ENCODE results near the gene ABCB4. TPM values are rescaled to one million over a fixed set of nuclear protein-coding genes. Genes with fewer than 3 reads are reported as not detected.
A peak's percentile ranks its signal among the peaks of the same experiment; 100 is the strongest.

ABCB4 gene
- total RNA-seq (1 to 10 TPM in 1 of 5 experiments, under 1 TPM in 3, not detected in 1; 0.27 to 1.5 (median 0.71) TPM), polyA plus RNA-seq (not detected), total RNA-seq (not detected)

DNA sequence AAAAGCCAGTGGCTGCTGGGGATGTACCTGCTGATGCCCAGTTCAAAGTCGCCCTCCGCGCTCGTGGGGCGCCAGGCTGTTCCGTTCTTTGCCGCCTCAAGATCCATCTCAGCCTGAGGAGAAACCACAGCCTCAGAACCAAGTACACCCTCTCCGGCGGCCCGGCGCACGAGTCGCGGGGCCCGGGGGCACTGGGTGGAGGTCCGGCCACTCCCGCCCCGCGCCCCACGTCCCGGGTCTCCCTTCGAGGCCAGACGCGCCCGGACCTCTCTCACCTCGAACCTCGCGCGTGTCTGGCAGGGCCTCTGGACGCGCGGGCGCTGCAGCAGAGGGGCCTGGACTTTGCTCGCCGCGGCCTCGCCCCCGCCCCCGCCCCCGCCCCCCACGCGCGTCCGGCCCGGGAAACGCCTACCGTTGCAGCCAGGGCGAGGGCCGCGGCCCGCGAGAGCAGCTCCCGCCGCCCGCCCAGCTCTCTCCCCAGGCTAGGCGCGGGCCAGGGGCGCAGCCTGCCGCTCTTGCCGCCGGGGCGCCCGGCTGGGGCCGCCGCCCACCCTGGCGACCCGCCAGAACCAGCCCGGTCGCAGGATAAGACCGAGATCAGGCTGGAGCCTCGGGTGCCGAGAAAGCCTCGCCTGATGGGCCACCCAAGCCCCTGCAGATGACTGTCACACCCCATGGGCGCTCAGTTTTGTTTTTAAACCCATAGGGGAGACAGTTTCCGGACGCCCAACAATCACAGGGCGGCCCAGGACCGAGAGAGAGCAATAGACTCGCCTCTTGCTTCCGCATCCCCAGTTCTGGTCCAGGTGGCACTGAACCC lies at the start of gene ABCB4:
Gene ABCB4, minus strand, starts transcription at position 322 of the 820 bp plus-strand sequence. Its CDS starts 215 bp downstream, at position 107.
- H3K4me3 ChIP-seq (ENCODE audit: low read length), result no peak within 1 kb of the TSS
- no peak within 1 kb of the TSS for H3K27ac ChIP-seq (ENCODE audit: low read depth, low read length)

DNA sequence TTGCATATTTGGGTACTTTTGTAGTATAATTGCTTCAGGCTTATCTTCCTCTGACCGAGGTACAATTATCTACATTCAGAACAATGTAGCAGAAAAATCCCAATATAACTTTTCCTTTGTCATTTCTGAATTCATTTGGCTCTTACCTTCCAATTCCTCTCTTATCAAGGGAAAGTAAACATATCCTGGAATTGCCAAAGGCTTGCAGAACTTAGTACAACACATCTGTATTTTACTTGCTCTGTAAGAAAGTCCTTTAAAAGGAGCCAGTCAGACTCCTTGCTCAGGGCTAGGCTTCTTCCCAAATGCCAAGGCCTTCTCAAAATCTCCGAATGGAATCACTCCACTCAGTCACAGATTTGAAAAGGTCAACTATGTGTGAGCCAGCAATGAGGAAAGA lies 43.3 kb upstream of the ABCB4 start:
- H3K4me3 ChIP-seq (ENCODE audit: low read length), result no peak overlapping the region
- no peaks in the 10 kb centered on the region for H3K9me3 ChIP-seq (ENCODE audit: control insufficient read depth in 2 of 3, low read length in 3 of 3)
- H3K27ac ChIP-seq (ENCODE audit: low read depth, low read length), result no peak overlapping the region
- intact Hi-C loops (cut with micrococcal nuclease), result no loop called here
- H3K27me3 Mint-ChIP-seq, result no peaks in the 10 kb centered on the region
- no peak overlapping the region for H3K4me3 Mint-ChIP-seq
- H3K4me1 Mint-ChIP-seq, result no peaks in the 10 kb centered on the region
- H3K4me1 ChIP-seq (ENCODE audit: control insufficient read depth in 2 of 2, insufficient read depth in 2 of 2, low read length in 2 of 2), result no peaks in the 10 kb centered on the region
- ChIA-PET CTCF (interaction anchor here (0.6 kb wide), 1 partner anchor 16 kb away, joined by 3 read pairs; no protein-coding TSS in a partner anchor), POLR2A (no interaction called here)
- ATAC-seq (no peak), DNase-seq (no peak)
- H3K9me3 Mint-ChIP-seq, result peaks cover 0 to 2% (median 0%) of the 10 kb centered on the region in 11 donors
- peaks cover 0 to 33% (median 16%) of the 10 kb centered on the region in 5 donors for H3K36me3 Mint-ChIP-seq
- H3K27ac Mint-ChIP-seq, result no peak overlapping the region
- no peaks in the 10 kb centered on the region for H3K27me3 ChIP-seq (ENCODE audit: control insufficient read depth in 2 of 2, insufficient read depth in 2 of 2, low read length in 2 of 2)
- H3K36me3 ChIP-seq (ENCODE audit: control insufficient read depth in 2 of 3, insufficient read depth in 3 of 3, low read length in 3 of 3), result peaks cover 0 to 8% (median 0%) of the 10 kb centered on the region in 3 experiments

More for the DNA sequence above, at the start of gene ABCB4:
- H3K4me1 ChIP-seq (ENCODE audit: control insufficient read depth in 2 of 2, insufficient read depth in 2 of 2, low read length in 2 of 2), result no peaks in the 10 kb centered on the region
- H3K9me3 Mint-ChIP-seq, result peaks cover 0 to 3% (median 0%) of the 10 kb centered on the region in 11 donors
- intact Hi-C loops (cut with micrococcal nuclease), result no loop called here
- no peaks in the 10 kb centered on the region for H3K27me3 ChIP-seq (ENCODE audit: control insufficient read depth in 2 of 2, insufficient read depth in 2 of 2, low read length in 2 of 2)
- peaks cover 0 to 20% (median 13%) of the 10 kb centered on the region in 7 donors for H3K4me1 Mint-ChIP-seq
- H3K36me3 Mint-ChIP-seq, result no peaks in the 10 kb centered on the region
- DNase-seq, result no peak
- peak; percentile 28 for ATAC-seq
- no peak within 1 kb of the TSS for H3K27ac Mint-ChIP-seq
- no peaks in the 10 kb centered on the region for H3K9me3 ChIP-seq (ENCODE audit: control insufficient read depth in 2 of 3, low read length in 3 of 3)
- POLR2A ChIA-PET, result no interaction called here
- CTCF ChIA-PET, result no interaction called here
- peak within 1 kb of the TSS; percentile 26 to 75 (median 58) for H3K4me3 Mint-ChIP-seq
- no peaks in the 10 kb centered on the region for H3K36me3 ChIP-seq (ENCODE audit: control insufficient read depth in 2 of 3, insufficient read depth in 3 of 3, low read length in 3 of 3)
- peaks cover 25 to 47% (median 37%) of the 10 kb centered on the region in 5 donors for H3K27me3 Mint-ChIP-seq

DNA sequence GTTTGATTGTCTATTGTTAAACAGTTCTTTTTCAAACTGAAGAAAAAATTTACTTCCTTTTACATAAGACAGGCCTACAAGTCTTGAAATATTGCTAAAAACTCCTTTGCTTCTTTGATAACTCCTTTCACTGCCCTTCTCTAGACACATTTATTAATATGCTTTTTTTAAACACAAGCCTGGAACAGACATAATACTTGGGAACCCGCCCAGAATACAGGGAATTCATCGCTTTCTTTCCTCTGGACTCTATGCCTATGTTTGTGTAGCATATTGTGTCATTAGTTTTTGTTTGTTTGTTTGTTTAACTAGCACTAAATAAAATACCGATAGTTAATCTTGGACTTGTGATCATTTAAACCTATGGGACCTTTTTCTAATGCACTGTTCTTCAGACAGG lies 42.4 kb upstream of the ABCB4 start:
- POLR2A ChIA-PET, result no interaction called here
- peaks cover 0 to 8% (median 0%) of the 10 kb centered on the region in 3 experiments for H3K36me3 ChIP-seq (ENCODE audit: control insufficient read depth in 2 of 3, insufficient read depth in 3 of 3, low read length in 3 of 3)

DNA sequence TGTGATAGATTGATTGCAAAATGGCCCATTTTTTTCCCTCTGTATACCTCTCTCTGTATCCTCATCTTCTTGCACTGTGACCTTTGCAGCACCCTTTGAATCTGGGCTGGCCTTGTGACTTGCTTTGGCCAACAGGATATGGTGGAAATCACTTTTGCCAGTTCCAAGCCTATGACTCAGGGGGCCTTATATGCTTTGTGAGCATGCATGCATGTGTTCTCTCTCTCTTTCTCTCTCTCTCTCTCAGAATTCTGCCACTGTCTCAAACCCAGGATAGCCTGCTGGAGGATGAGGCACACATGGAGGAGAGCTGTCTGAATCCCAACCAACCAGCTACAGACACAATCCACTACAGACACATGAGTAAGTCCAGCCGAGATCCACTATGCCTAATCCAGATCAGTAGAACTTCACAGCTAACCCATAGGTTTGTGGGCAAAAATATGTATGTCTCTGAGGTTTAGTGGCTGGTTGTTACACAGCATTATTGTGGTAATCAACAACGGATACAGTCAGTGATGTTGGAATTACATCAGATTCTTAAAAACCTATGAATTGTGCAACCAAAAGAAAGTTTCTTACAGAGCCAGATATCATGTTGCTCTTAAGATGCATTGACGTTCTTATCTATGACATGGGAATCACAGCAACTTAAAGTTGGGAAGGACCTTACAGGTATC lies 41.8 kb upstream of the ABCB4 start:
- Mint-ChIP-seq H3K27ac (no peak overlapping the region), H3K4me3 (no peak overlapping the region), H3K9me3 (no peaks in the 10 kb centered on the region), H3K36me3 (peaks cover 0 to 36% (median 16%) of the 10 kb centered on the region in 5 donors), H3K4me1 (no peaks in the 10 kb centered on the region), H3K27me3 (no peaks in the 10 kb centered on the region)
- no peak for DNase-seq
- intact Hi-C loops (cut with micrococcal nuclease), result no loop called here
- POLR2A ChIA-PET, result no interaction called here
- CTCF ChIA-PET, result no interaction called here
- Histone ChIP-seq H3K4me3 (ENCODE audit: low read length) (no peak overlapping the region), H3K27ac (ENCODE audit: low read depth, low read length) (no peak overlapping the region), H3K27me3 (ENCODE audit: control insufficient read depth in 2 of 2, insufficient read depth in 2 of 2, low read length in 2 of 2) (no peaks in the 10 kb centered on the region), H3K36me3 (ENCODE audit: control insufficient read depth in 2 of 3, insufficient read depth in 3 of 3, low read length in 3 of 3) (peaks cover 0 to 8% (median 0%) of the 10 kb centered on the region in 3 experiments), H3K4me1 (ENCODE audit: control insufficient read depth in 2 of 2, insufficient read depth in 2 of 2, low read length in 2 of 2) (no peaks in the 10 kb centered on the region), H3K9me3 (ENCODE audit: control insufficient read depth in 2 of 3, low read length in 3 of 3) (no peaks in the 10 kb centered on the region)
- peak; percentile 12 for ATAC-seq

More for the DNA sequence above, 42.4 kb upstream of the ABCB4 start:
- H3K4me1 Mint-ChIP-seq, result no peaks in the 10 kb centered on the region
- Histone ChIP-seq H3K9me3 (ENCODE audit: control insufficient read depth in 2 of 3, low read length in 3 of 3) (no peaks in the 10 kb centered on the region), H3K4me1 (ENCODE audit: control insufficient read depth in 2 of 2, insufficient read depth in 2 of 2, low read length in 2 of 2) (no peaks in the 10 kb centered on the region), H3K27me3 (ENCODE audit: control insufficient read depth in 2 of 2, insufficient read depth in 2 of 2, low read length in 2 of 2) (no peaks in the 10 kb centered on the region), H3K4me3 (ENCODE audit: low read length) (no peak overlapping the region), H3K27ac (ENCODE audit: low read depth, low read length) (no peak overlapping the region)
- peaks cover 0 to 36% (median 16%) of the 10 kb centered on the region in 5 donors for H3K36me3 Mint-ChIP-seq
- H3K27ac Mint-ChIP-seq, result no peak overlapping the region
- H3K4me3 Mint-ChIP-seq, result no peak overlapping the region
- no peaks in the 10 kb centered on the region for H3K27me3 Mint-ChIP-seq
- no peak for ATAC-seq
- CTCF ChIA-PET, result interaction anchor here (0.6 kb wide), 1 partner anchor 16 kb away, joined by 3 read pairs; no protein-coding TSS in a partner anchor
- H3K9me3 Mint-ChIP-seq, result no peaks in the 10 kb centered on the region
- DNase-seq, result no peak
- intact Hi-C loops (cut with micrococcal nuclease), result no loop called here

DNA sequence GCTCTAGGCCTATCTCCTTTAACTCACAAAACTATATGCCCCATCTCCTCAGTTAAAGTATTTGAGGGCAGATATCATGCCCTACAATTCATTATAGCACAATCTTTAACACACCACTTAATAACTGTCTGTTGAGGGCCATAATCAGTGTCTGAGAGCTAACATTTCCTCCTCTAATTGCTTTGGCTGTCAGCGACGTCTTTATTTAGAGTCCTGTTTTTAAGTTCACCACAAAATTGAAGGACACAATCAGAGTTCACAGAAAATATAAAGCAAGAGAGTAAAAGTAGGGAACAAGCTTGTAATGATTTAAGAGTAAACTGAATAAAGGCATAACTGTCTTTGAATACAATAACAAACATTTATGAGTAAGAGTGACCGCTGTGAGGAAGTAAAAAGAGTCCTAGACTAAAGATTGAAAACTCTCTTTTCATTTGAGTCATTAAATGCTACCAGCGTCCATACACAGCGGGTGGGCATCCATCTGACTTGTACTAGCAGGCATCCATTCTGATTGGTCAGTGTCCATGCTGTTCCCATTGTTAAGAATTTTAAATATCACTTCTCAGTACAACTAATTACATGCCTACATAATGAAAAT lies 38.4 kb upstream of the ABCB4 start:
- ChIA-PET POLR2A (no interaction called here), CTCF (no interaction called here)
- Histone ChIP-seq H3K4me1 (ENCODE audit: control insufficient read depth in 2 of 2, insufficient read depth in 2 of 2, low read length in 2 of 2) (no peaks in the 10 kb centered on the region), H3K36me3 (ENCODE audit: control insufficient read depth in 2 of 3, insufficient read depth in 3 of 3, low read length in 3 of 3) (peaks cover 0 to 13% (median 0%) of the 10 kb centered on the region in 3 experiments), H3K27ac (ENCODE audit: low read depth, low read length) (no peak overlapping the region), H3K9me3 (ENCODE audit: control insufficient read depth in 2 of 3, low read length in 3 of 3) (no peaks in the 10 kb centered on the region), H3K27me3 (ENCODE audit: control insufficient read depth in 2 of 2, insufficient read depth in 2 of 2, low read length in 2 of 2) (no peaks in the 10 kb centered on the region), H3K4me3 (ENCODE audit: low read length) (no peak overlapping the region)
- no peaks in the 10 kb centered on the region for H3K9me3 Mint-ChIP-seq
- intact Hi-C loops (cut with micrococcal nuclease), result no loop called here
- H3K36me3 Mint-ChIP-seq, result peaks cover 0 to 28% (median 7%) of the 10 kb centered on the region in 5 donors
- H3K4me1 Mint-ChIP-seq, result peaks cover 0 to 10% (median 0%) of the 10 kb centered on the region in 7 donors
- no peak for DNase-seq
- no peak overlapping the region for H3K4me3 Mint-ChIP-seq
- no peaks in the 10 kb centered on the region for H3K27me3 Mint-ChIP-seq
- H3K27ac Mint-ChIP-seq, result no peak overlapping the region
- ATAC-seq, result no peak

DNA sequence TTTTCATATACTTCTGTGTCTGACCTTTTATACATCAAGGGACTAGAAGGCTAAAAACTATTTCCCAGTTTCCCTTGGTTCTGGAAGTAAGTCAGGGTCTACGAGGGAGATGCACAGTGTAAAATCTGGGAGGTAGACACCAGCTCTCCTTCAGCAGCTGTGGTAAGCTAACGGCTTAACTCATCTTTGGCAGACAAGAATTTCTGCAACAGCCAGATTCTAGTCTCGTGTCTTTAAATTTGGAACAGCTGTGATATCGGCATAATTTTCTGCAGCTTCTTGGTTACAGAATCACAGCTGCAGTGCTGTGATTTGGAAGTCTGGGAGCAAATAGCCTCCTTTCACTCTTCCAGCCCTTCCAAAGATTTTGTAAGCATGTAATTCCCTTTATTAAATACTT lies 37.4 kb upstream of the ABCB4 start:
- peaks cover 0 to 10% (median 0%) of the 10 kb centered on the region in 7 donors for H3K4me1 Mint-ChIP-seq
- H3K36me3 Mint-ChIP-seq, result peaks cover 0 to 24% (median 7%) of the 10 kb centered on the region in 5 donors
- ChIA-PET CTCF (no interaction called here), POLR2A (no interaction called here)
- DNase-seq (no peak), ATAC-seq (no peak)
- H3K4me1 ChIP-seq (ENCODE audit: control insufficient read depth in 2 of 2, insufficient read depth in 2 of 2, low read length in 2 of 2), result no peaks in the 10 kb centered on the region
- intact Hi-C loops (cut with micrococcal nuclease), result no loop called here
- no peak overlapping the region for H3K4me3 Mint-ChIP-seq
- H3K27me3 Mint-ChIP-seq, result no peaks in the 10 kb centered on the region
- peaks cover 0 to 13% (median 0%) of the 10 kb centered on the region in 3 experiments for H3K36me3 ChIP-seq (ENCODE audit: control insufficient read depth in 2 of 3, insufficient read depth in 3 of 3, low read length in 3 of 3)
- no peak overlapping the region for H3K27ac ChIP-seq (ENCODE audit: low read depth, low read length)
- H3K27me3 ChIP-seq (ENCODE audit: control insufficient read depth in 2 of 2, insufficient read depth in 2 of 2, low read length in 2 of 2), result no peaks in the 10 kb centered on the region
- no peaks in the 10 kb centered on the region for H3K9me3 ChIP-seq (ENCODE audit: control insufficient read depth in 2 of 3, low read length in 3 of 3)
- H3K27ac Mint-ChIP-seq, result no peak overlapping the region
- H3K9me3 Mint-ChIP-seq, result no peaks in the 10 kb centered on the region
- H3K4me3 ChIP-seq (ENCODE audit: low read length), result no peak overlapping the region

Measured in naive thymus-derived CD4-positive, alpha-beta T cell (primary cell).